WI38 (cell line): ENCODE results near the gene TPK1.
"Not testable (repeated sequence)": the region's sequence is repeated elsewhere in the genome, so short reads cannot be mapped to it uniquely, and the experiment has no call there.

Experiments used
- H3K4me3 ChIP-seq: 2 replicates; pipeline ENCODE4 v1.5.1; 2011; ENCODE audit warnings: low read depth, mild to moderate bottlenecking, control low read depth, low read length
- TF ChIP-seq, protein P1 (sequence below): IDR thresholded peaks from 2 replicates; pipeline ENCODE4 v1.5.1; 2012; ENCODE audit warnings: low read depth, mild to moderate bottlenecking, control low read depth, low read length

TPK1 gene

DNA sequence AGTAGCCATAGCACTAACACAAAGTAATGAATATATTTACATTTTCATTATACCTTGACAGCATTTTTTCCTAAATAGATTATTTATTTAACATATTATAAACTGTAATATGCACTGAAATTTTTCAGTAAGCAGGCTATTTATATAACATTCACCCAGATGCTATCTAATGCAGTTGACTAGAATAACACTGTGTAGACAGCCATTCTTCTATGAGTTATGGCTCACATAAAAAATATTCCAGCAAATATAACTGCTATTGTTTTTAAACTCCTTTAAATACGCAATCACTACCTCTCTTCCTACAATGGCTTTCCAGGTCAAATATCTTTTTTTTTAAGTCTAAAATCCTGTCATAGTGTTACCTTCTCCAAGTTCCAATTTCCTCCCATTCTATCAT, 21.6 kb downstream of the TPK1 start:
- TF ChIP-seq, protein P1, sequence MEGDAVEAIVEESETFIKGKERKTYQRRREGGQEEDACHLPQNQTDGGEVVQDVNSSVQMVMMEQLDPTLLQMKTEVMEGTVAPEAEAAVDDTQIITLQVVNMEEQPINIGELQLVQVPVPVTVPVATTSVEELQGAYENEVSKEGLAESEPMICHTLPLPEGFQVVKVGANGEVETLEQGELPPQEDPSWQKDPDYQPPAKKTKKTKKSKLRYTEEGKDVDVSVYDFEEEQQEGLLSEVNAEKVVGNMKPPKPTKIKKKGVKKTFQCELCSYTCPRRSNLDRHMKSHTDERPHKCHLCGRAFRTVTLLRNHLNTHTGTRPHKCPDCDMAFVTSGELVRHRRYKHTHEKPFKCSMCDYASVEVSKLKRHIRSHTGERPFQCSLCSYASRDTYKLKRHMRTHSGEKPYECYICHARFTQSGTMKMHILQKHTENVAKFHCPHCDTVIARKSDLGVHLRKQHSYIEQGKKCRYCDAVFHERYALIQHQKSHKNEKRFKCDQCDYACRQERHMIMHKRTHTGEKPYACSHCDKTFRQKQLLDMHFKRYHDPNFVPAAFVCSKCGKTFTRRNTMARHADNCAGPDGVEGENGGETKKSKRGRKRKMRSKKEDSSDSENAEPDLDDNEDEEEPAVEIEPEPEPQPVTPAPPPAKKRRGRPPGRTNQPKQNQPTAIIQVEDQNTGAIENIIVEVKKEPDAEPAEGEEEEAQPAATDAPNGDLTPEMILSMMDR: no peak

DNA sequence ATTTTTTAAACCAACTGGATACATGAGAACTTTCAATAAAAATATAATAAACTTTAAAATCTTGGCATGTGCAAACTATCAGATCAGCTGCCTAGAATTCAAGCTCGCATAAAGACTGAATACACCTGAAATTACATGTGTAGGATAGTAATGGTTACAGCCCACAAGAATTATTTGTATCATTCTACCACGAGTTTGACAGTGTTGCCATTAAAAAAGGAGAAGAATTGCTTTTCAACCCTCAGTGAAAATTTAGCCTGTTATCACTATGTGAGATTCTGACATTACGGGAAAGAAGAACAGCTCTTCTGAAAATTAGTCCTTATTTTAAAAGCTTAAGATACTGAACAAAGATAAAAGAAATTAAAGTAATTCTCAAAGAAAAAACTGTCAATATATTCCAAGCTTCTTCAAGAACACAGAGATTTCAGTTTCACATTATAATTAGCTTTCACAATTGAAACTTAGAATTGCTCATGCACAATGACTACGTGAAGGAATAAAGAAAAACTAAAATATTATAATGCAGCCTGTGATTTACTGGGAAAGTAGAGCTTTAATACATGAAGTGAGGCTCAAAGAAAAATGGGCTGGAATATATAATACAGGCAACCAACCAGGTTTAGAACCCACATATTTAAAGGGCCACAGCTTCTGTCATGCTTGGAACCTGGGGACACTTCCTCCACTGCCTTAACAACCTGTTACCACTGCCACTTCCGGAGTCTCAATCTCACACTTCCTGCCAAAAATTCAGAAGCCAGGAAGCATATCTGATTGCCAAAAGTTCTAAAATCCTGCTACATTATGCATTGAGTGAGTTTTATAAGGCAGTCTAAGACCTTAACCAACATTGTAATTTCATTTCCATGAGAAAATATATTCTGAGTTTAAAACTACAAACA, 23.2 kb downstream of the TPK1 start:
- TF ChIP-seq, protein P1: no peak
- H3K4me3 ChIP-seq: no peak overlapping the region

More for the DNA sequence above, 21.6 kb downstream of the TPK1 start:
- H3K4me3 ChIP-seq: no peak overlapping the region

GRCh38 chr7:144805627-144806239, 30.1 kb downstream of the TPK1 start:
- TF ChIP-seq, protein P1: no peak
- no peak overlapping the region for H3K4me3 ChIP-seq

DNA sequence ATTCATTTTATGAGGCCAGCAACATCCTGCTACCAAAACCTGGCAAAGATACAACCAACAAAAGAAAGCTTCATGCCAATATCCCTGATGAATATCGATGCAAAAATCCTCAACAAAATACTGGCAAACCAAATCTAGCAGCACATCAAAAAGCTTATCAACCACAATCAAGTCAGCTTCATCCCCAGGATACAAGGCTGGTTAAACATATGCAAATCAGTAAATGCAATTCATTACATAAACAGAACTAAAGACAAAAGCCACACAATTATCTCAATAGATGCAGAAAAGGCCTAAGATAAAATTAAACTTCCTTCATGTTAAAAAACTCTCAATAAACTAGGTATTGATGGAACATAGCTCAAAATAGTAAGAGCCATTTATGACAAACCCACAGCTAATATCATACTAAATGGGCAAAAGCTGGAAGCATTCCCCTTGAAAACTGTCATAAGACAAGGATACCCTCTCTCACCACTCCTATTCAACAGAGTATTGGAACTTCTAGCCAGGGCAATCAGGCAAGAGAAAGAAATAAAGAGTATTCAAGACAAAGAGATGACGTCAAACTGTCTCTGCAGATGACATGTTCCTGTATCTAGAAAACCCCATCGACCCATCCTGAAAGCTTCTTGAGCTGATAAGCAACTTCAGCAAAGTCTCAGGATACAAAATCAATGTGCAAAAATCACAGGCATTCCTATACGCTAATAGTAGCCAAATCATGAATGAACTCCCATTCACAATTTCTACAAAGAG, 35.0 kb downstream of the TPK1 start:
- not testable (repeated sequence) for H3K4me3 ChIP-seq

GRCh38 chr7:144796919-144797318, 38.9 kb downstream of the TPK1 start:
- TF ChIP-seq, protein P1: no peak
- H3K4me3 ChIP-seq: no peak overlapping the region

- TF ChIP-seq, protein P1: no peak
- H3K4me3 ChIP-seq: no peak overlapping the region
These were observed 43.8 kb downstream of the TPK1 start for GRCh38 chr7:144792050-144792449.

DNA sequence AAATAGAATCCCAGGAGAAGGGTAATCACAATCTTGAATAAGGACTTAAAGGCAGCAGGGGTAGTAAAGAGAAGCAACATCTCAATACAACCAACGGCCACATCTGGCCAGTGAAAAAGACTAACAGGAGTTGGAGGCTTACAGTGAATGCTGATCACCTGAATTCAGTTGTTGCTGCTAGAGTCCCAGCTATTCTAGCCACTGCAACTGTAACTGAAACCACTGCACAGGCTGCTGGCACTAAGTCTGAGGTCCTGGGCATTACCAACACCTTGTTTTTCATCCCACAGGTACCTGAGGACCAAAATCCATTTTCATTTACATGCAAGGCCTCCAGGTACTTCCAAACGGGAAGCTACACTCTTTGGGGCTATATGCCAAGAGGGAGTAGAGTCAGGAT, 44.4 kb downstream of the TPK1 start:
- no peak overlapping the region for H3K4me3 ChIP-seq
- TF ChIP-seq, protein P1: no peak
